Stomach (tissue), 4 donors: ENCODE measurements around the gene RASAL2.

ENCODE experiments used
- EP300 ChIP-seq: sonication (generic); formaldehyde crosslinking; IDR thresholded peaks from one replicate; pipeline ENCODE4 v1.6.1; 2017; ENCODE audit warnings: antibody characterized with exemption
- TF ChIP-seq, protein P1 (sequence below), 7 experiments: fragments of 450-650 bp in 4 of 7; fragments of 200-600 bp in 3 of 7; sonication (generic) in 3 of 7; IDR thresholded peaks; one replicate each; pipeline ENCODE4 v1.5.1; 2016 to 2019; ENCODE audit warnings: antibody characterized with exemption in 7 of 7, control low read depth in 2 of 7, mild to moderate bottlenecking in 1 of 7

DNA sequence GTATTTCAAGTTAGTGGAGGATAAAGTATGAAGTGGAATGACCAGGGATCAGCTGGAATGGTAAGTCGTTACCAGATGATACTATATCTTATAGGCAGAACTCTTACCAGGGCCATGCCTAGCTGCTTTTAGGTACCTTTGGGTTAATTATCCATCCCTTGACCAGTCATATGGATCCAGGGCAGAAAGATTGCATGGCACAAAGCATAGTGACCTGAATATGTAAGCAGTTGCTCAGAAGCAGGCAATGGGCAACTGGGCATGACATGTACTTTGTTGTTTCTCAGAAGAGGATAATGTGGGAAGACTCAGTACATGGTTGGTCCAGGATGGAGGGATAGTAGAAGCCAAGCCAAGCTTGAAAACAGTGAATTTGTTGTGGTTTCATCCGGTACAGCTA lies 315.6 kb downstream of the RASAL2 start:
- TF ChIP-seq EP300 = no peak
- TF ChIP-seq, protein P1, sequence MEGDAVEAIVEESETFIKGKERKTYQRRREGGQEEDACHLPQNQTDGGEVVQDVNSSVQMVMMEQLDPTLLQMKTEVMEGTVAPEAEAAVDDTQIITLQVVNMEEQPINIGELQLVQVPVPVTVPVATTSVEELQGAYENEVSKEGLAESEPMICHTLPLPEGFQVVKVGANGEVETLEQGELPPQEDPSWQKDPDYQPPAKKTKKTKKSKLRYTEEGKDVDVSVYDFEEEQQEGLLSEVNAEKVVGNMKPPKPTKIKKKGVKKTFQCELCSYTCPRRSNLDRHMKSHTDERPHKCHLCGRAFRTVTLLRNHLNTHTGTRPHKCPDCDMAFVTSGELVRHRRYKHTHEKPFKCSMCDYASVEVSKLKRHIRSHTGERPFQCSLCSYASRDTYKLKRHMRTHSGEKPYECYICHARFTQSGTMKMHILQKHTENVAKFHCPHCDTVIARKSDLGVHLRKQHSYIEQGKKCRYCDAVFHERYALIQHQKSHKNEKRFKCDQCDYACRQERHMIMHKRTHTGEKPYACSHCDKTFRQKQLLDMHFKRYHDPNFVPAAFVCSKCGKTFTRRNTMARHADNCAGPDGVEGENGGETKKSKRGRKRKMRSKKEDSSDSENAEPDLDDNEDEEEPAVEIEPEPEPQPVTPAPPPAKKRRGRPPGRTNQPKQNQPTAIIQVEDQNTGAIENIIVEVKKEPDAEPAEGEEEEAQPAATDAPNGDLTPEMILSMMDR (IDR thresholded peaks at IDR 0.05) = no peak
